T-helper 1 cell (primary cell): ENCODE measurements around the gene CORO1C.

Experiments used
- DNase-seq, 5 donors: peaks; one replicate each; pipeline ENCODE4 v3.0.0-alpha.2; 2012 to 2020

CORO1C gene

GRCh38 chr12:108696111-108696995, 35.0 kb downstream of the CORO1C start:
- DNase-seq = no peak

DNA sequence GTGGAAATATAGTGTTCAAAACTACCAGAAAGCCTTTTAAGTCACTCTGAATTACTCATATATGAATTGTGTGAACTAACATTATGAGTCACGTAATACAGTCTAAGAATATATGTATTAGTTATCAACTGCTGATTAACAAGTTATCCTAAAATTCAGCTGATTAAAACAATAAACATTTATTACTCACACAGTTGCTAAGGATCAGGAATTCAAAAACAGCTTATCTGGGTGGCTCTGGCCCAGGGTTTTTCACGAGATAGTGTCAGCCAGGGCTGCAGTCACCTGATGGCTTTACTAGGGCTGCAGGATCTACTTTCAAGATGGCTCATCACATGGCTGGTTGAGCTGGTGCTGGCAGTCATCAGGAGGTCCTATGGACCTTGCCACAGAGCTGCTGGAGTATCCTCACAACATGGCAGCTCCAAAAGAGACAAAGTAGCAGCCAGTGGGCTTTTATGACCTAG, 36.5 kb downstream of the CORO1C start:
- DNase-seq = peak in 1 of 5 donors; percentile 60

- no peak for DNase-seq
These were observed 37.6 kb downstream of the CORO1C start for GRCh38 chr12:108693751-108694150.

DNA sequence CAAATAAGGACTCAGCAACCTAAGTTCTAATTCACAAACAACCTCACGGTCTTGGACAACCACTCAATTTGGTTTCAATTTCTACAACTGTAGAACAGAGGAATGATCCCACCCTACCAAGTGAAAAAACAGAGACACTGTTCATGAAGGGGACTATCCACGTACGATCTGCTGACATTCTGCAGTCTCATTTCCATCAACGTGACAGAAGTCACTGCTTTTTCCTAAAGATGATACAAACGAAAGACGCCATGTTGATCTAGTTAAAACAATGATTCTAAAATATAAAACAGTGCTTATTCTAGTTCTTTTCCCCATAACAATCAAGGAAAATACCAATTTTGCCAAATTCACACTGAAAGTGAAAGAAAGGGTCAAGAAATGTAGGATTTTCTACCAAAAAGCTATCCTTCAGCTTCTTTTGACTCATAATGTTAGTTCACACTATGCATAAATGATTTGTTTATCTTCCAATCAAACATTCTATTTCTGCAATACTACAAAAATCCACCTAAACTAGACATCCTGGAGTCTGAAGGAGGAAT, 38.1 kb downstream of the CORO1C start:
- DNase-seq = no peak

DNA sequence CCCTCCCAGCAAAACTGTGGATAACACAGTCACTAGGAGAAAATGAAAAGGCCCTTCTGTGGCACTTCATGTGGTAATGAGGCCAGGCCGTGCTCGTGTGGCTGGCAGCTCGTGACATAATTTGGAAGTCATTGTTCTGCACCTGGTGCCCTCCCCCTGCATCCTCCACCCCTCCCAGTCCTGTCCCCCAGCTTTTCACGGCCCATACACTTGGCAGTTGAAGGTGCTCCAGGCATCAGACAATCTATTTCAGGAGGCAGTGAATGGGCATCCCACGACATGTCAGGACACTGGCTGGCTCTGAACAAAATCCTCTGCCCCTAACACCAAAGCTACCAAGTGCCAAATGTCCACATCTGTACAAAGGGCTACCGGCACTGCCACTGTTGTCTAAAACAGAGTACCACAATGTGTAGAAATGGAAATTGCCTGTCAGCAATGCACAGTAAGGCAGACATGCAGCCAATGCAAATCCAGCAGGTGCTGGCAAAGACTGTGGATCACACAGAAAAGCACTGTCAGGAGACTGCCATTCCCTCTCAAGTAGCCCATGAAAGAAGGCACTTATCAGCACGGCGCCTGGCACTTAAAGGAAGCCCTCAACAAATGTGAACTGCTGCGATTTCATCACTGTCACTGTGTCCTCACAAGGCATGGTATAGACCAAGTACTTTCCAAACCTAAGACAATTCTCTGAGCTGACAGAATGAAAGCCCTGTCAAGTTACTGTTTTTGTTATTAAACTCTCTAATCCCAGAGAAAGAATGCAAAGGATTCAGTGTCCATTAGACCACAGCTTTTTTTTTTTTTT, 39.1 kb downstream of the CORO1C start:
- no peak for DNase-seq

- peak; percentile 19 to 89 (median 36) for DNase-seq
These were observed 39.9 kb downstream of the CORO1C start for GRCh38 chr12:108691175-108691997.

GRCh38 chr12:108690542-108691174, 40.7 kb downstream of the CORO1C start:
- no peak for DNase-seq

DNA sequence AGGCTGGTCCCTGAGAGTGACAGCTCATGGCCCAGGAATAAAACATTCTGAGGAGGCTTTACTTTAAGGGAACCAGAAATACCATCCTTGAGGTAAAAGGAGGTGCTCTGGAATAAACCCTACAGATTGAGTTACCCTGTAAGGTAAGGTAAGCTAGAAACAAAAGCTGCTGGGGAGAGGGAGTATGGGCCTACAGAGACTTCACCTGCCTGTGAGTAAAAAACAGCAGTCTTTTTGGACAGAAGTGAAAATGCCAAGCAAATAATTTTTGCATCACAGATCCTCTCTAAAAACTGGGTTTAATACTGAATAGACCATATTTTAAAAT, 41.2 kb downstream of the CORO1C start:
- no peak for DNase-seq

DNA sequence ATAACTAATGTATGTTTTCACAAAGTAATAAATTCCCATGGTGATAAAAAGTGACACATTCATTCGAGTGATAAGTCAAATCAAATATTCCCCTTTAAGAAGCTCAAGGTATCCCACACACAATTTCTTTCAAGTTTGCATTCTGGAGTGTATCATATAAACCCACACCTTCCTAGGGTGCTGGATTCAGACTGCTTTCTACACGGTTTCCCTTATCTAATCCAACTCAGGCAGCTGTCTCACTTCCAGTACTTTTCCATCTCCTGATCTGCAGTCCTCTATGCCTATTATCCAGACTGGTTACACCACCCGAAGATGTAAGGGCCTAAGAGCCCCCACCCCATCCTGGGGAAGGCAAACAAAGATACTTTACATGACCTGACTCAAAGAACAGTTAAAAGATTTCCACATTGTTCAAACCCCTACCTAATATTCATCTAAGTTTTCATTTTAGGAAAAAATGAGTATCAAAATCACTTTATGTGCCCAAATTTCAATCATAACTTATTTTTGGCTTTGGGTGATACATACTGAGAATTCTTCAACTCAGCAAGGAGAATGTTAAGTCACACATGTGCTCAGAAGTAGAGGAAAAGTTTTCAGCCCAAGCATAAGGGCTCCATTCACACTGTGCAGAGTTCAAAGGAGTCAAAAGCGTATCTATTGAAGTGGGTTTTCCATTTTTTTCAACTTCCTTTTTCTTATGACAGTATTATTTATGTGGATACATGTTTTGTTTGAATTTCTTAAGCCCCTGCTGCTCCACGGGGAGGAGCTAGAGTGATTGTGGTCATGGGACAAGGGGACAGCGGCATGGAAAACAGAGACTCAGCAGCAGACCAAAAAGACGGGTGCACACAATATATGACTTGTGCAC, 41.8 kb downstream of the CORO1C start:
- DNase-seq = peak in 1 of 5 donors; percentile 35

GRCh38 chr12:108686780-108687179, 44.5 kb downstream of the CORO1C start:
- no peak for DNase-seq

- DNase-seq = no peak
These were observed 45.7 kb downstream of the CORO1C start for GRCh38 chr12:108685469-108686260.

DNA sequence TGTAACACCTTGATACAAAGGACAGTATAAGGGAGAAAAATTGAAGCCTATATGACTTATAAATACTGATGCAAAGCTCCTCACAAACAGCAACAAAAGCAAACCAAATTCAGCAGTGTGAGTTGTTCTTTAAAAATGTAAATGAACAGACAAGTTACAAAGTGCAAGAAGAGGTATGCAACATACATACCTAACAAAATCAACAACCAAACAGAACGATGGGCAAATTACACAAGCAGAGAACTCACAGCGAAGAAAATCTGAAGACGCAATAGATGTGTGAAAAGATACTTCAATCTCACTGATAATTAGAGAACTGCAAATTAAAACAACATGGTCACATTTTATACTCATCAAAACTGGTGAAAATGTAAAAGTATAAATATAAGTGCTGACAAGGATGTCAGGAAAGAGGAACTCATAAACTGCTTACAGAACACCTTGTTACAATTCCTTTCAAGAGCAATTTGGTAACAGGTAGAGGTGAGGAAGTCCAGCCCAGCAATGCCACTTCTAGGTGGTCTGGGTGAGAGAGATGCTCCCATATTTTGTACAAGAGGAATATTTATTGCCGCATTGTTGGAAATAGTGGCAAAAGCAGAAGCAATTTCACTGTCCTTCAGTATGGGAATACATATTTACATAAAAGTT, 47.3 kb downstream of the CORO1C start:
- no peak for DNase-seq

DNA sequence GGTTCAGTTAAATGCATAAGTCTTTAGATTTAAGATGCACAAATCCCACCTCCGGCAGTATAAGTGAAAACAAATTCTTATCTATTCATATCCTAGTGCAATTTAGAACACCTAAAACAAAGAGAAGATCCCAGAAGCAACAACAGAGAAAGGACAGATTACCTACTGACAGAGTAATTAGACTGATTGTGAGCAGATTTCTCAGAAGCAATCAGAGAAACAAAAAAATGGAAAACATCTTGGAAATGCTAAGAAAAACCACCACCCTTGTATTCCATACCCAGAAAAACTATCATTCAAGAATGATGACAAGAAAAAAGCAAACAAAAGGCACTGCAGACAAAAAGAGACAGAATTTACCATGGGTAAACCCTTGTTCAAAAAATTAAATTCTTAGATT, 50.0 kb downstream of the CORO1C start:
- no peak for DNase-seq

- no peak for DNase-seq
These were observed 52.1 kb downstream of the CORO1C start for GRCh38 chr12:108679106-108679681.

DNA sequence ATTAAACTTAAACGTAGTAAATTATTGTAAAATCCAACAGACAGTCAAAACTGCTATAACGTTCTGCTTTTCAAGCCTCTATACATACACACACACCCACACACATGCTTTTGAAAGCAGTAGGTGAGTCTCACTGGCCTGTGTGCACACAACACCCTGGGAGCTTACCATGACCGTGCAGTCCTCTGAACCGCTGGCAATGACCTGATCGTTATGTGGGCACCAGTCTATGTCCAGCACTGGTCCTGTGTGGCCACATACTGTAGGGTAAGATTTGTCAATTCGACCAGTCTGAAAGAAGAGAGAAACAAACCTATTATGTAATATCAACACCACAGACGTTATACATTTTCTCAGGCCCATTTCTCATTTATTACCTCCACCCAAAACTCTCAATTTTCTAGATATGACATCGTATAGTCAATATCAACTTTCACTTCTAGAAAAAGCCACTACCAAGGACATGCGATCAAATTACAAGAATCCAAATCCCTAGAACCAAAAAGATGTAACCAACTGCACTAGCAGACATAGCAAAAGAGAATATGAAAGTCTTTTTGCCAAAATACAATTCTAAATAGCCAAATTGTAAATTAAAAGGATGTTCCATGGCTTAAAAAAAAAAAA, 53.1 kb downstream of the CORO1C start:
- no peak for DNase-seq

GRCh38 chr12:108677381-108677780, 53.9 kb downstream of the CORO1C start:
- no peak for DNase-seq

DNA sequence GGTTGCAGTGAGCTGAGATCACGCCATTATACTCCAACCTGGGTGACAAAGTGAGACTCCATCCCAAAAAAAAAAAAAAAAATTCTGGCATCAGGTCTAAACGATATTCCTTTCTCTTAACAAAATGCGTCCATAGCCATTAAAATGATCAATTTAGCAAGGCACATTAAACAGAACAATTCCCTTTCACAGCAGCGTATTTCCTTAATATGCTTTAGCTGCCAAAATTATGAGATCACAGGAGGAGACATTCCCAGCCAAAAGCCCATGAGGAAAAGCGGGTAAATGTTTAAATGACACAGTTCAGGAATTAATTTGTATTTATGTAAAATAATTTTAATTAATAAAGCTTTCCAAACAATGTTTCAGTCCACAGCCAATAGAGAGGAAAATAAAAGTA, 54.6 kb downstream of the CORO1C start:
- DNase-seq = no peak

GRCh38 chr12:108675792-108676191, 55.5 kb downstream of the CORO1C start:
- no peak for DNase-seq

- no peak for DNase-seq
These were observed 59.3 kb downstream of the CORO1C start for GRCh38 chr12:108672054-108672453.
